Measurements from ENCODE around the gene ATMIN.

The ATMIN gene

DNA sequence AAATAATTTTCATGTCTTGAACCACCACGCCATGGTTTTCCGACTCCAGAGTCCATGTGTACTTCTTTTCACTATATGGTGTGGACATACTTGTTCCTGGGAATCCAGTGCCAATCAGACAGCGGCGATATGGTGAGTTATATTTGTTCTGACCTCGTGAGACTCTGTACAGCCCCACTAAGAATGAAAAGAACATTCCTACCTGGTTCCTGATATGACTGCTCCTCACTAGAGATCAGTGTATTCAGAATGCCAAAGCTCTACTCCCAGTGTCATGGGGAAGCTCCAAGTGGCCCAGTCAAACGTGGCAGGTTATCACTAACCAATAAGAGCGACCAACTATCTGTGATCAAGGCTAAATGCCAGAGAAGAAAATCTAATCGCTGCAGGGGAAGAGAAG is 35.3 kb downstream of the ATMIN start:
- ATAC-seq = no peak

DNA sequence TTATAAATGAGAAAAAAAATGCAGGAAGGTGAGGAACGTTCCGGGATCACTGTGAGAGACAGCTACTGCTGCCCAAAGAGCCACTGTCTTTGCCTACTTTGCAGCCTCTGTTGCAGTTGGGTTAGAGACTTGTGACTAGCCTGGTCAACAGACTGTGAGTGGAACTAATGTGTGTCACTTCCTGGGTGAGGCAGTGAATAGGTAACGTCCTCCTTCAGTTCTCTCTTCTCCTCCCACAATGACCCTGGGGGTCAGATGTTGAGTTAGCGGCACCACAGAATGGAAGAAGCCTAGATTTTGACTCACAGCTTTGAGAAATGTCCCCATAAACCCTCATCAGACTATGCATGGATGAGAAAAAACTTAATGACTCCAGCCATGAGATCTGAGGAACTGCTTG is 36.2 kb downstream of the ATMIN start:
- no peak for ATAC-seq

GRCh38 chr16:81073560-81074330 is 38.1 kb downstream of the ATMIN start:
- no peak for ATAC-seq

DNA sequence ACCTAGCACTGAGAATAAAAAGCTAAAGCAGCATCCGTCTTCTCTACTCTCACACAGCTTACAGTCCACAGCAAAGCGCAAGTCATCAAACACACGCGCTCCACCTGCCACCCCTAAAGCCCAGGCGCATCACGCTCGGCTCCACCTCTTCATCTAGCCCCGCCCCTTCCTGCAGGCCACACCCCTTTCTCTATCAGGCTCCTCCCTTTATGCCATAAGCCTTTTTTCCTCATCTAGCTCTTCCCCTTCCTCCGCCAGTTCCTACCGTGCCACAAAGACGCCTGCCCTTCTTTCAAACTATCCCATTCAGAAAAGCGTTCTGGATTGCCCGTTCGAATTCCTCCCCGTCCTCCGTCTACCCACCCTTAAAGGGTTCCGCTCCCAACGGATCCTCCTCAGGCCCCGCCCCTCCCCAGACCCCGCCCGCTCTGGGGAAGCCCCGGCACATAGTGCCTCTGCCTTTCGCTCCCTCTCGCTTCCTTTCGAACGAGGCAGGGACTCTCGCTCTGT is 41.0 kb downstream of the ATMIN start:
- peak; percentile 80 to 83 for ATAC-seq

DNA sequence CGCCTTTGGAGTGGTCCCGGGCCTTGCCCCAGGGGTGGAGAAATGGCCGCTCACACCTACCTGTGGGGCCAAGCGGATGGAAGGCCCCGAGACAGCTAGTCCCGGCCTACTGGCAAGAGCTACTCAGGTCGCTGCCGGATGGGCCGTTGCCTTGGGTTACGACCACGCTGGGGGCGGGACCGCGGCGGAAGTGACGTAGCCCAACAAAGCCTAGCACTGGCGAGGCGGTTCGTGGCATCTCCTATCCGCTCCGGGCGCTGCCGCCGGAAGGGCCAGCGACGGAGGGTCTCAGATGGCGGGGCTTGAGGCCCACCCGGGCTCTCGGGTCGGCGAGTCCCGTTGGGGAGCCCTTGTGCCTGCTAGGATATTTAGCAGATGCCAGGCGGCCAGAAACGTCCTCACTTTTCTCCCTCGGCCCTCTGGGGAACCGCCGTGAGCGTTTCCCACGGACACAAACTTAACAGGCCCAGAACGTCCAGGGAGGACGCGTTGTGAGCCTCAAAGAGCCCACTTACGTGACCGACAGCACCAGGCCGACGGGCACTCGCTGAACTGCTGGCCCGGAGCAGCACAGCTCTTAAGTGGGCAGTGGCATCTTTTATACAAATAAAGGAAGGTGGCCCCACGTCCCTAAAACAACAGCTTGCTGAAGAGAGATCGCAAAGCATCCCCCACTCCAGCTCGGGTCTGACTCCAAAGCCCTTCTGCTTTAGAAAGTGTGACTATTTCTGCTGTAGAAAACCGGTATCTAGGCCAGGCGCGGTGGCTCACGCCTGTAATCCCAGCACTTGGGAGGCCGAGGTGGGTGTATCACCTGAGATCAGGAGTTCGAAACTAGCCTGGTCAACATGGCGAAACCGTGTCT is 41.7 kb downstream of the ATMIN start, which contains the start of gene C16orf46:
C16orf46 (minus strand) TSS at position 163 of the 865 bp plus-strand sequence. CDS start 13,283 bp downstream, outside the sequence.
- peak; percentile 90 to 91 for ATAC-seq

DNA sequence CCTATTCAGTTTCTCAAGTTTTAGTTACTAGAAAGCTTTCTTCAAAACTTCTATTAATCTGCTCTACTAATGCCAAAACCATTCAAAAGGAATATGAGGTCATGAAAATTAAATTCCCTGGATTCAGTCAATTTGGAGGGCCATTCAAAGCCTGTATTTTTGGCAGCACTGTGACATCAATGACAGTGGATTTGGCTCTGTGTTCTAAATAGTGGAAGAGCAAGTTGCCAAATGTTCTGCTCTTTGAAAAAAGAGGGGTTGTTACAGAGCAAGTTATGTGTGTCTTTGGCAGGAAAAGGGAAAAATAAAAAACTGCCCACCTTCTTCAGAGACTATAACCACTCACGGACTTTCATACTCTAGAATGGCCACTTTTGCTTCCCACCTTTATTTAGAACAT is 44.6 kb downstream of the ATMIN start:
- no peak for ATAC-seq

DNA sequence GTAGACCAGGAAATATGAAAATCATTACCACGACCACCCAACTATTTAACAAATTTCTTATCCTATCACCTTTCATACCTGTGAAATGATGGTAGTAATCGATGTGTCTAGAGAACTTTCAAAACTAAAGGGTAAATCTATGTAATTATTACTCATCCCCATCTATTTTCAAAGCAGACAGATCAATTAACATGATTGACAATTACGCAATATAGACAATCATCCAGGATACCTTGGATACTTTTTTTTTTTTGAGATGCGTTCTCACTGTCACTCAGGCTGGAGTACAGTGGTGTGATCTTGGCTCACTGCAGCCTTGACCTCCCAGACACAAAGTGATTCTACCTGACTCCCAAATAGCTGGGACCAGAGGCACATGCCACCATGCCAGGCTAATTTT is 45.4 kb downstream of the ATMIN start:
- ATAC-seq = no peak

- ATAC-seq = no peak
These were observed 53.2 kb downstream of the ATMIN start for GRCh38 chr16:81088836-81089235.

DNA sequence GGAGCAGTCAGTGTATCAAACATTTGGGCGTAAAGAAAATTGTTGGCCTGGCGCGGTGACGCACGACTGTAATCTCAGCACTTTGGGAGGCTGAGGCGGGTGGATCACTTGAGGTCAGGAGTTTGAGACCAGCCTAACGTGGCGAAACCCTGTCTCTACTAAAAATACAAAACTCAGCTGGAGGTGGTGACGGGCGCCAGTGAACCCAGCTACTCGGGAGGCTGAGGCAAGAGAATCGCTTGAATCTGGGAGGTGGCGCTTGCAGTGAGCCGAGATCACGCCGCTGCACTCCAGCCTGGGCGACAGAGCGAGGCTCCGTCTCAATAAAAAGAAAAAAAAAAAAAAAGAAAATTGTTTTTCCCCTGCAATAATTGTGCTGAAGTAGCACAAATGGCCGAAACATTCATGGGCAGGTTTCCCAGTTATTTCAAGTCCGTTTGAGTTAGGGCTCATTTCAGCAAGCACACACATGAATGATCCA is 59.2 kb downstream of the ATMIN start:
- no peak for ATAC-seq

DNA sequence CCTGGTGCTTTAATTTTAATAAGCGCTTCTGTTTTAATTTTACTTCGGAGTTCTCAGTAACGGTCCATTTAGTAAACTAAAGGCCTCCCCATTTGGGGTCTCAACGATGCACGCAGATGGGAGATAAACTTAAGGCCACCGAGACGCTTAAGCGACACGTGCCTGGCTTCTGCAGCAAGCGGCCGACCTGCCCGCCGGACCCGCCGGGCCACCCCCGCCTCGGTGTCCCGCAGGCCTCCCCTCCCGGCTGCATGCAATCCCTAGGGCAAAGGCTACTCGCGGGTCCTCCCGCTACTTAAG is 60.0 kb downstream of the ATMIN start:
- ATAC-seq = no peak

GRCh38 chr16:81095953-81096714 is 60.5 kb downstream of the ATMIN start, which contains the start of gene GCSH:
GCSH (minus strand) TSS chr16:81096395; CDS start chr16:81096278, 117 bp downstream.
- ATAC-seq = peak; percentile 99

DNA sequence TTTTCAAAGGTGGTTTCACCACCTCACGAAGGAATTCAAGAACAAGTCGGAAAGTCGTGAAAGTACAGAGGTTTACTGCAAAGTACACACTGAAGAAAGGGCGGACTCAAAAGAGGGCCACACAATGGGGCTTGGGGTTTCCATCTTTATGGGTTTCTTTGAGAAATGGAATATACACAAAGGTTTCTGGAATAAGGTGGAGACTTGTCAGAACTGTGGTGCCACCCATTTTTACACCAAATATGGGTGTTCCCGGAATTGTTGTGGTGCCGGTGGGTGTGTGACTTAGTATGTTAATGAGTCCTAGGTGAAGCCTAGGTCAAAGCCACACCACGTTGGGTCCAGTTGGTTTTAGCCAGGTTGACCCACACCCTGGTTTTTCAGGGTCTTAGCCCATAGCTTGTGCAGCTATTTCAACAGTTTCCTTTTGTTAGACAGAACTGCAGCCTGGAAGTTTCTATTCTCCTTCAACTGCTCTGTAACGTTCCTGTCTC is 61.1 kb downstream of the ATMIN start:
- no peak for ATAC-seq

Measured in activated CD4-positive, CD25-positive, alpha-beta regulatory T cell treated with anti-CD3 and anti-CD28 coated beads, Interleukin-2, amount 50 U/mL, for 24 hours (primary cell).